OCI-LY1 (cell line): ENCODE measurements around the gene CASP9.

Experiments
- H2AFZ ChIP-seq: fragments of 200-600 bp; sonication (generic), shearing (Covaris generic); 2 replicates; pipeline ENCODE4 v1.6.0; 2014; ENCODE audit warnings: antibody characterized with exemption, mild to moderate bottlenecking, low read length
- H3F3A ChIP-seq: fragments of 200-600 bp; sonication (generic), shearing (Covaris generic); 2 replicates; pipeline ENCODE4 v1.6.0; 2014; ENCODE audit warnings: mild to moderate bottlenecking, antibody characterized with exemption, low read length, moderate library complexity; ENCODE audit not compliant: insufficient read depth
- H3K27ac ChIP-seq: fragments of 200-600 bp; sonication (generic); 2 replicates; pipeline ENCODE4 v1.5.1; 2014; ENCODE audit warnings: low read length, mixed run types, mild to moderate bottlenecking, low read depth; ENCODE audit not compliant: poor library complexity, severe bottlenecking
- H3K27me3 ChIP-seq: fragments of 200-600 bp; sonication (generic); 2 replicates; pipeline ENCODE4 v1.6.0; 2014; ENCODE audit warnings: antibody characterized with exemption, mild to moderate bottlenecking, low read length, moderate library complexity; ENCODE audit not compliant: insufficient read depth
- H3K36me3 ChIP-seq: fragments of 200-600 bp; sonication (generic); 2 replicates; pipeline ENCODE4 v1.6.1; 2014; ENCODE audit warnings: mild to moderate bottlenecking, antibody characterized with exemption, low read length, moderate library complexity, mixed read lengths; ENCODE audit not compliant: insufficient read depth
- H3K4me1 ChIP-seq: fragments of 200-600 bp; sonication (generic); 2 replicates; pipeline ENCODE4 v1.5.1; 2014; ENCODE audit warnings: mild to moderate bottlenecking, low read length, moderate library complexity; ENCODE audit not compliant: insufficient read depth, severe bottlenecking
- H3K4me2 ChIP-seq: fragments of 200-600 bp; sonication (generic), shearing (Covaris generic); 2 replicates; pipeline ENCODE4 v1.6.1; 2014; ENCODE audit warnings: low read length
- H3K4me3 ChIP-seq: fragments of 200-600 bp; sonication (generic); 2 replicates; pipeline ENCODE4 v1.5.1; 2014; ENCODE audit warnings: low read length, low read depth, mild to moderate bottlenecking, mixed read lengths; ENCODE audit not compliant: poor library complexity, severe bottlenecking
- H3K79me2 ChIP-seq: fragments of 200-600 bp; shearing (Covaris generic); 2 replicates; pipeline ENCODE4 v1.6.1; 2016; ENCODE audit warnings: mixed run types, low read length, mixed read lengths; ENCODE audit not compliant: insufficient read depth
- H3K9ac ChIP-seq: fragments of 200-600 bp; sonication (generic), shearing (Covaris generic); 2 replicates; pipeline ENCODE4 v1.6.1; 2014; ENCODE audit warnings: mild to moderate bottlenecking, low read length, mixed read lengths
- H3K9me2 ChIP-seq: fragments of 200-600 bp; sonication (generic), shearing (Covaris generic); 2 replicates; pipeline ENCODE4 v1.6.1; 2014; ENCODE audit warnings: low read depth, mild to moderate bottlenecking, low read length, mixed read lengths
- H3K9me3 ChIP-seq: fragments of 200-600 bp; shearing (Covaris generic); 2 replicates; pipeline ENCODE4 v1.6.1; 2014; ENCODE audit warnings: low read length, mixed read lengths
- H4K20me1 ChIP-seq: fragments of 200-600 bp; sonication (generic), shearing (Covaris generic); 2 replicates; pipeline ENCODE4 v1.6.0; 2016; ENCODE audit warnings: mild to moderate bottlenecking, low read length; ENCODE audit not compliant: insufficient read depth
- CTCF ChIP-seq: fragments of 200-600 bp; sonication (generic), shearing (Covaris generic); IDR thresholded peaks from 2 replicates; pipeline ENCODE4 v1.5.1; 2017; ENCODE audit warnings: mild to moderate bottlenecking, antibody characterized with exemption, low read length, moderate library complexity, mixed read lengths
- EZH2 ChIP-seq: fragments of 200-600 bp; sonication (generic), shearing (Covaris generic); IDR thresholded peaks from 2 replicates; pipeline ENCODE4 v1.8.0; 2017; ENCODE audit warnings: borderline replicate concordance, mixed run types, mild to moderate bottlenecking, antibody characterized with exemption, low read length, moderate library complexity, mixed read lengths

CASP9 gene

GRCh38 chr1:15448877-15449462, 75.0 kb downstream of the CASP9 start:
- Histone ChIP-seq H3F3A (no peaks in the 10 kb centered on the region), H2AFZ (no peak overlapping the region)

GRCh38 chr1:15446212-15446611, 77.8 kb downstream of the CASP9 start:
- TF ChIP-seq EZH2 (no peak), CTCF (no peak)
- H3K4me2 ChIP-seq, result no peak overlapping the region
- H3K9me2 ChIP-seq, result no peaks in the 10 kb centered on the region
- no peaks in the 10 kb centered on the region; the same call in 1 of the 2 replicates for H3K27me3 ChIP-seq
- H3K4me1 ChIP-seq, result no peaks in the 10 kb centered on the region
- no peaks in the 10 kb centered on the region for H3F3A ChIP-seq
- no peak overlapping the region for H2AFZ ChIP-seq
- H3K9me3 ChIP-seq, result no peaks in the 10 kb centered on the region
- no peak overlapping the region for H3K9ac ChIP-seq
- H3K36me3 ChIP-seq, result no peaks in the 10 kb centered on the region
- no peaks in the 10 kb centered on the region for H3K79me2 ChIP-seq
- H3K4me3 ChIP-seq, result no peak overlapping the region
- no peaks in the 10 kb centered on the region for H4K20me1 ChIP-seq
- H3K27ac ChIP-seq, result no peak overlapping the region

More at GRCh38 chr1:15448877-15449462, 75.0 kb downstream of the CASP9 start:
- no peaks in the 10 kb centered on the region for H3K36me3 ChIP-seq
- no peak overlapping the region for H3K4me2 ChIP-seq
- no peaks in the 10 kb centered on the region for H3K9me3 ChIP-seq
- no peaks in the 10 kb centered on the region for H4K20me1 ChIP-seq
- H3K79me2 ChIP-seq, result no peaks in the 10 kb centered on the region
- no peaks in the 10 kb centered on the region for H3K9me2 ChIP-seq
- no peaks in the 10 kb centered on the region for H3K4me1 ChIP-seq
- peaks cover 10% of the 10 kb centered on the region; the same call in 1 of the 2 replicates for H3K27me3 ChIP-seq
- no peak overlapping the region for H3K9ac ChIP-seq
- no peak overlapping the region for H3K27ac ChIP-seq
- H3K4me3 ChIP-seq, result no peak overlapping the region
- TF ChIP-seq CTCF (no peak), EZH2 (no peak)

- H3K9ac ChIP-seq, result no peak overlapping the region
- H3K79me2 ChIP-seq, result no peaks in the 10 kb centered on the region
- no peak overlapping the region for H3K4me2 ChIP-seq
Measured at GRCh38 chr1:15445390-15446122, 78.5 kb downstream of the CASP9 start.

More at GRCh38 chr1:15445390-15446122, 78.5 kb downstream of the CASP9 start:
- Histone ChIP-seq H4K20me1 (no peaks in the 10 kb centered on the region), H3K27ac (no peak overlapping the region), H2AFZ (no peak overlapping the region), H3F3A (no peaks in the 10 kb centered on the region), H3K9me2 (no peaks in the 10 kb centered on the region), H3K4me3 (no peak overlapping the region), H3K4me1 (no peaks in the 10 kb centered on the region), H3K9me3 (no peaks in the 10 kb centered on the region), H3K36me3 (no peaks in the 10 kb centered on the region), H3K27me3 (no peaks in the 10 kb centered on the region; the same call in 1 of the 2 replicates)
- TF ChIP-seq EZH2 (no peak), CTCF (no peak)
